H9 (cell line): ENCODE data around the gene CEP112. TPM values are rescaled to one million over a fixed set of nuclear protein-coding genes. Genes with fewer than 3 reads are reported as not detected.

ENCODE experiments used
- DNase-seq: peaks from one replicate; pipeline ENCODE4 v3.0.0-alpha.2; 2017
- H2AFZ ChIP-seq: one replicate; pipeline ENCODE4 v1.6.1; 2013; ENCODE audit warnings: mild to moderate bottlenecking, low read length, control low read depth, moderate library complexity
- H2AK5ac ChIP-seq: 2 replicates; pipeline ENCODE4 v1.6.1; 2013; ENCODE audit warnings: low read length, control low read depth, mixed read lengths; ENCODE audit not compliant: insufficient read length
- H2BK120ac ChIP-seq: one replicate; pipeline ENCODE4 v1.6.1; 2013; ENCODE audit warnings: low read depth, mild to moderate bottlenecking, low read length, control low read depth, inconsistent platforms; ENCODE audit not compliant: poor library complexity, severe bottlenecking
- H2BK12ac ChIP-seq: 2 replicates; pipeline ENCODE4 v1.6.1; 2013; ENCODE audit warnings: low read length, control low read depth, mixed read lengths, low read depth; ENCODE audit not compliant: insufficient read length
- H2BK15ac ChIP-seq: 2 replicates; pipeline ENCODE4 v1.6.1; 2013; ENCODE audit warnings: low read depth, low read length, control low read depth
- H2BK20ac ChIP-seq: one replicate; pipeline ENCODE4 v1.6.1; 2013; ENCODE audit warnings: low read depth, mild to moderate bottlenecking, low read length, control low read depth, inconsistent platforms; ENCODE audit not compliant: poor library complexity, severe bottlenecking
- H2BK5ac ChIP-seq: 2 replicates; pipeline ENCODE4 v1.6.1; 2013; ENCODE audit warnings: low read length, control low read depth, mixed read lengths; ENCODE audit not compliant: insufficient read length
- H3K14ac ChIP-seq: 2 replicates; pipeline ENCODE4 v1.6.1; 2013; ENCODE audit warnings: low read length, control low read depth; ENCODE audit not compliant: insufficient read depth
- H3K18ac ChIP-seq: 2 replicates; pipeline ENCODE4 v1.6.1; 2013; ENCODE audit warnings: low read depth, mild to moderate bottlenecking, mixed read lengths, low read length, control low read depth; ENCODE audit not compliant: insufficient read length
- H3K23ac ChIP-seq: 2 replicates; pipeline ENCODE4 v1.6.1; 2013; ENCODE audit warnings: low read length, control low read depth, mixed read lengths, low read depth; ENCODE audit not compliant: insufficient read length
- H3K23me2 ChIP-seq: 2 replicates; pipeline ENCODE4 v1.6.1; 2013; ENCODE audit warnings: low read depth, mild to moderate bottlenecking, mixed read lengths, low read length, control low read depth; ENCODE audit not compliant: insufficient read length, poor library complexity, severe bottlenecking
- H3K27ac ChIP-seq: 2 replicates; pipeline ENCODE4 v1.5.1; 2013; ENCODE audit warnings: low read length, control low read depth, mixed read lengths, low read depth; ENCODE audit not compliant: insufficient read length
- H3K27me3 ChIP-seq: 2 replicates; pipeline ENCODE4 v1.6.1; 2013; ENCODE audit warnings: low read length, control low read depth, inconsistent platforms; ENCODE audit not compliant: insufficient read depth
- H3K4ac ChIP-seq: 2 replicates; pipeline ENCODE4 v1.6.1; 2013; ENCODE audit warnings: low read depth, mild to moderate bottlenecking, control low read depth, inconsistent platforms, low read length, moderate library complexity
- H3K4me1 ChIP-seq: 2 replicates; pipeline ENCODE4 v1.6.1; 2013; ENCODE audit warnings: low read length, control low read depth, inconsistent platforms; ENCODE audit not compliant: insufficient read depth
- H3K4me2 ChIP-seq: 2 replicates; pipeline ENCODE4 v1.6.1; 2013; ENCODE audit warnings: low read length, control low read depth, mixed read lengths; ENCODE audit not compliant: insufficient read length, insufficient read depth
- H3K56ac ChIP-seq: 2 replicates; pipeline ENCODE4 v1.6.1; 2013; ENCODE audit warnings: low read depth, mild to moderate bottlenecking, mixed read lengths, low read length, control low read depth; ENCODE audit not compliant: insufficient read length
- H3K79me1 ChIP-seq: 2 replicates; pipeline ENCODE4 v1.6.1; 2013; ENCODE audit warnings: low read depth, mild to moderate bottlenecking, moderate library complexity, low read length, control low read depth, inconsistent platforms; ENCODE audit not compliant: insufficient read depth, poor library complexity, severe bottlenecking
- H3K79me2 ChIP-seq: 2 replicates; pipeline ENCODE4 v1.6.1; 2013; ENCODE audit warnings: low read length, control low read depth, inconsistent platforms; ENCODE audit not compliant: insufficient read depth
- H3K9ac ChIP-seq: 2 replicates; pipeline ENCODE4 v1.6.1; 2013; ENCODE audit warnings: low read length, control low read depth, mixed read lengths; ENCODE audit not compliant: insufficient read length; ENCODE audit errors: extremely low read depth
- H3K9me3 ChIP-seq: one replicate; pipeline ENCODE4 v1.6.1; 2013; ENCODE audit warnings: low read depth, low read length, inconsistent platforms; ENCODE audit not compliant: control insufficient read depth
- H3T11ph ChIP-seq: one replicate; pipeline ENCODE4 v1.6.1; 2013; ENCODE audit warnings: mild to moderate bottlenecking, low read length, control low read depth, inconsistent platforms
- H4K20me1 ChIP-seq: one replicate; pipeline ENCODE4 v1.6.1; 2013; ENCODE audit not compliant: control insufficient read depth, insufficient read length, insufficient read depth
- H4K5ac ChIP-seq: 2 replicates; pipeline ENCODE4 v1.6.1; 2013; ENCODE audit warnings: low read depth, mild to moderate bottlenecking, mixed read lengths, low read length, control low read depth; ENCODE audit not compliant: insufficient read length
- H4K8ac ChIP-seq: replicated peaks from 2 replicates; pipeline ENCODE4 v1.6.1; 2013; ENCODE audit warnings: low read length, control low read depth, mixed read lengths, low read depth; ENCODE audit not compliant: insufficient read length
- H4K91ac ChIP-seq: 2 replicates; pipeline ENCODE4 v1.6.1; 2013; ENCODE audit warnings: low read depth, mild to moderate bottlenecking, moderate library complexity, mixed read lengths, low read length, control low read depth; ENCODE audit not compliant: insufficient read length
- H3K27ac Mint-ChIP-seq, 3 experiments: 2 replicates in 2 of 3; 3 replicates in 1 of 3; pipeline ENCODE4 v1.8.0; 2020 to 2021; ENCODE audit warnings: mixed read lengths in 3 of 3, mild to moderate bottlenecking in 1 of 3, moderate library complexity in 1 of 3
- H3K27me3 Mint-ChIP-seq: 2 replicates; pipeline ENCODE4 v1.8.0; 2021; ENCODE audit warnings: low read depth, mild to moderate bottlenecking, moderate library complexity, mixed read lengths
- H3K36me3 Mint-ChIP-seq, 3 experiments: 2 replicates in 2 of 3; 3 replicates in 1 of 3; pipeline ENCODE4 v1.8.0; 2020 to 2021; ENCODE audit warnings: low read depth in 3 of 3, mixed read lengths in 3 of 3; ENCODE audit not compliant: insufficient read depth in 1 of 3
- H3K4me1 Mint-ChIP-seq, 2 experiments: 2 replicates each; pipeline ENCODE4 v1.8.0; 2020; ENCODE audit warnings: mixed read lengths in 2 of 2
- H3K4me3 Mint-ChIP-seq, 2 experiments: 2 replicates in 1 of 2; 3 replicates in 1 of 2; pipeline ENCODE4 v1.8.0; 2020 to 2021; ENCODE audit warnings: mild to moderate bottlenecking in 2 of 2, mixed read lengths in 2 of 2, moderate library complexity in 1 of 2
- H3K9me3 Mint-ChIP-seq, 2 experiments: 2 replicates in 1 of 2; 3 replicates in 1 of 2; pipeline ENCODE4 v1.8.0; 2020; ENCODE audit warnings: mild to moderate bottlenecking in 2 of 2, mixed read lengths in 2 of 2, moderate library complexity in 1 of 2
- WGBS: extraction: QIAGEN DNeasy Blood & Tissue Kit; methylation state at CpG from one replicate; pipeline ENCODE4 v1.1.7; 2013; ENCODE audit warnings: missing lambda C conversion rate, low lambda C conversion rate, mixed read lengths; ENCODE audit not compliant: insufficient read length; ENCODE audit errors: extremely low coverage; 5-methylcytosine and 5-hydroxymethylcytosine counted together
- total RNA-seq: library from RNA; stranded (reverse); gene quantifications from 2 replicates; pipeline ENCODE4 v1.2.1, GENCODE V29; 2021
- TF ChIP-seq, protein P1 (sequence below): fragments of 200-600 bp; sonication (generic); conservative IDR thresholded peaks from 3 replicates; pipeline ENCODE4 v1.8.0; 2021; ENCODE audit warnings: antibody characterized with exemption, mild to moderate bottlenecking

CEP112 gene
- total RNA-seq, 1 experiment from 2014 or later, result 5.4 TPM

DNA sequence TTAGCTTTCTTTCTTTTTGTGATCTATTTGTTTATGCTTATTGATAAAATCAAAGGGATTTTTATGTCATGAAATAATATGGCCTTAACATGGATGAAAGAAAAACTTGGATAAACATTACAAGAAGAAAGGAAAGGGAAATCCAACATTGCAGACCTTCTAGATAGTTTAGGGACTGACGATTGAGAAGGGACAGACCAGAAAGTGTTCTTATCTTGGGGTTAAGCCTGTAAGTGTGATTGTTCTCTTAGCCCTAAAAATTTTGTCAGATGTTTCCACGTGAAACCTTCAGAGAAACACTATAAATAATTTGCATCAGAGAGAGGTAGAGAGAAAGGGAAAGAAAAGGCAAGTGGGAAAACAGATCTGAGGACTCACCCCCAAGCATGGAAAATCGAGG, 473.3 kb downstream of the CEP112 start:
- Histone ChIP-seq H3K27ac (no peak overlapping the region), H4K91ac (no peak overlapping the region), H3K23ac (no peak overlapping the region), H3K79me2 (no peaks in the 10 kb centered on the region), H4K8ac (no peak overlapping the region), H2BK120ac (no peak overlapping the region), H2AK5ac (no peak overlapping the region), H3K9me3 (no peaks in the 10 kb centered on the region), H4K20me1 (no peaks in the 10 kb centered on the region), H3K56ac (no peak overlapping the region), H3K4ac (no peak overlapping the region), H3K14ac (no peak overlapping the region), H4K5ac (no peak overlapping the region), H2BK20ac (no peak overlapping the region), H3K4me2 (no peak overlapping the region), H3K79me1 (no peaks in the 10 kb centered on the region), H3K27me3 (no peaks in the 10 kb centered on the region), H2AFZ (no peak overlapping the region), H3T11ph (no peak overlapping the region), H3K9ac (no peak overlapping the region), H3K4me1 (no peaks in the 10 kb centered on the region), H3K18ac (no peak overlapping the region), H2BK12ac (no peak overlapping the region), H2BK15ac (no peak overlapping the region), H2BK5ac (no peak overlapping the region), H3K23me2 (no peaks in the 10 kb centered on the region)
- Mint-ChIP-seq H3K27ac (no peak overlapping the region), H3K4me1 (peaks cover 8 to 14% of the 10 kb centered on the region in 2 experiments), H3K9me3 (no peaks in the 10 kb centered on the region), H3K36me3 (no peaks in the 10 kb centered on the region), H3K27me3 (no peaks in the 10 kb centered on the region), H3K4me3 (no peak overlapping the region)
- no CpG with 5 or more reads among the region's 3 CpGs for WGBS
- TF ChIP-seq, protein P1, sequence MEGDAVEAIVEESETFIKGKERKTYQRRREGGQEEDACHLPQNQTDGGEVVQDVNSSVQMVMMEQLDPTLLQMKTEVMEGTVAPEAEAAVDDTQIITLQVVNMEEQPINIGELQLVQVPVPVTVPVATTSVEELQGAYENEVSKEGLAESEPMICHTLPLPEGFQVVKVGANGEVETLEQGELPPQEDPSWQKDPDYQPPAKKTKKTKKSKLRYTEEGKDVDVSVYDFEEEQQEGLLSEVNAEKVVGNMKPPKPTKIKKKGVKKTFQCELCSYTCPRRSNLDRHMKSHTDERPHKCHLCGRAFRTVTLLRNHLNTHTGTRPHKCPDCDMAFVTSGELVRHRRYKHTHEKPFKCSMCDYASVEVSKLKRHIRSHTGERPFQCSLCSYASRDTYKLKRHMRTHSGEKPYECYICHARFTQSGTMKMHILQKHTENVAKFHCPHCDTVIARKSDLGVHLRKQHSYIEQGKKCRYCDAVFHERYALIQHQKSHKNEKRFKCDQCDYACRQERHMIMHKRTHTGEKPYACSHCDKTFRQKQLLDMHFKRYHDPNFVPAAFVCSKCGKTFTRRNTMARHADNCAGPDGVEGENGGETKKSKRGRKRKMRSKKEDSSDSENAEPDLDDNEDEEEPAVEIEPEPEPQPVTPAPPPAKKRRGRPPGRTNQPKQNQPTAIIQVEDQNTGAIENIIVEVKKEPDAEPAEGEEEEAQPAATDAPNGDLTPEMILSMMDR, result no peak
- no peak for DNase-seq
